ENCODE measurements around the gene ATG4C. TPM values are rescaled to one million over a fixed set of nuclear protein-coding genes. Genes with fewer than 3 reads are reported as not detected.
"Not testable (repeated sequence)": the region's sequence is repeated elsewhere in the genome, so short reads cannot be mapped to it uniquely, and the experiment has no call there.

Gene ATG4C
- total and polyA plus RNA-seq, 4 experiments from 2014 or later, result 11.7 to 15.8 (median 14.3) TPM

- intact Hi-C loops (cut with micrococcal nuclease); H3K27ac Mint-ChIP-seq; H3K36me3 Mint-ChIP-seq; H3K4me3 Mint-ChIP-seq; H3K27me3 ChIP-seq (ENCODE audit: insufficient read depth, low read length); H3K27me3 Mint-ChIP-seq; POLR2A ChIA-PET (ENCODE audit: partially characterized antibody); H3K27ac ChIP-seq (ENCODE audit: low read depth, low read length); H3K4me1 Mint-ChIP-seq; H3K9me3 Mint-ChIP-seq; DNase-seq; H3K36me3 ChIP-seq (ENCODE audit: insufficient read depth, low read length); H3K4me3 ChIP-seq (ENCODE audit: low read length in 2 of 2); H3K9me3 ChIP-seq (ENCODE audit: control insufficient read depth in 1 of 2, low read length in 2 of 2); H3K4me1 ChIP-seq (ENCODE audit: insufficient read depth, low read length): not testable (repeated sequence)
- CTCF ChIA-PET (ENCODE audit: partially characterized antibody), result interaction anchor here (0.8 kb wide), 1 partner anchor 16 kb away, joined by 3 read pairs; no protein-coding TSS in a partner anchor
Observed at GRCh38 chr1:62762027-62762426, 21.9 kb upstream of the ATG4C start.

- intact Hi-C loops (cut with micrococcal nuclease), result no loop called here
- Mint-ChIP-seq H3K27me3 (peaks cover 3 to 4% of the 10 kb centered on the region in 2 donors), H3K9me3 (peaks cover 0 to 4% (median 0%) of the 10 kb centered on the region in 8 donors), H3K27ac (no peak overlapping the region), H3K4me3 (no peak overlapping the region), H3K36me3 (no peaks in the 10 kb centered on the region), H3K4me1 (no peaks in the 10 kb centered on the region)
- H3K4me3 ChIP-seq (ENCODE audit: low read length in 2 of 2), result no peak overlapping the region
- POLR2A ChIA-PET (ENCODE audit: partially characterized antibody), result no interaction called here
- no peaks in the 10 kb centered on the region for H3K36me3 ChIP-seq (ENCODE audit: insufficient read depth, low read length)
- no peaks in the 10 kb centered on the region for H3K4me1 ChIP-seq (ENCODE audit: insufficient read depth, low read length)
- CTCF ChIA-PET (ENCODE audit: partially characterized antibody), result no interaction called here
- H3K27me3 ChIP-seq (ENCODE audit: insufficient read depth, low read length), result no peaks in the 10 kb centered on the region
- H3K9me3 ChIP-seq (ENCODE audit: control insufficient read depth in 1 of 2, low read length in 2 of 2), result no peaks in the 10 kb centered on the region
- no peak for DNase-seq
- H3K27ac ChIP-seq (ENCODE audit: low read depth, low read length), result no peak overlapping the region
Observed at GRCh38 chr1:62765981-62766380, 18.0 kb upstream of the ATG4C start.

- H3K36me3 ChIP-seq (ENCODE audit: insufficient read depth, low read length); H3K4me3 Mint-ChIP-seq; H3K27ac ChIP-seq (ENCODE audit: low read depth, low read length); H3K27me3 Mint-ChIP-seq; H3K4me1 Mint-ChIP-seq; H3K27ac Mint-ChIP-seq; H3K27me3 ChIP-seq (ENCODE audit: insufficient read depth, low read length); intact Hi-C loops (cut with micrococcal nuclease); H3K36me3 Mint-ChIP-seq; H3K4me3 ChIP-seq (ENCODE audit: low read length in 2 of 2); POLR2A ChIA-PET (ENCODE audit: partially characterized antibody); DNase-seq; H3K4me1 ChIP-seq (ENCODE audit: insufficient read depth, low read length); CTCF ChIA-PET (ENCODE audit: partially characterized antibody); H3K9me3 ChIP-seq (ENCODE audit: control insufficient read depth in 1 of 2, low read length in 2 of 2): not testable (repeated sequence)
- H3K9me3 Mint-ChIP-seq, result peaks cover 4 to 17% (median 15%) of the 10 kb centered on the region in 8 donors
Observed at GRCh38 chr1:62768551-62768950, 15.4 kb upstream of the ATG4C start.

GRCh38 chr1:62772607-62773295 lies 11.2 kb upstream of the ATG4C start:
- Mint-ChIP-seq H3K36me3 (no peaks in the 10 kb centered on the region), H3K4me1 (no peaks in the 10 kb centered on the region), H3K27me3 (peaks cover 8 to 9% of the 10 kb centered on the region in 2 donors), H3K9me3 (peaks cover 4 to 28% (median 16%) of the 10 kb centered on the region in 8 donors), H3K4me3 (no peak overlapping the region), H3K27ac (no peak overlapping the region)
- no peaks in the 10 kb centered on the region for H3K4me1 ChIP-seq (ENCODE audit: insufficient read depth, low read length)
- H3K9me3 ChIP-seq (ENCODE audit: control insufficient read depth in 1 of 2, low read length in 2 of 2), result no peaks in the 10 kb centered on the region
- H3K36me3 ChIP-seq (ENCODE audit: insufficient read depth, low read length), result no peaks in the 10 kb centered on the region
- no peak overlapping the region for H3K4me3 ChIP-seq (ENCODE audit: low read length in 2 of 2)
- CTCF ChIA-PET (ENCODE audit: partially characterized antibody), result interaction anchor here (0.5 kb wide), 1 partner anchor 27 kb away, joined by 3 read pairs; no protein-coding TSS in a partner anchor
- no peaks in the 10 kb centered on the region for H3K27me3 ChIP-seq (ENCODE audit: insufficient read depth, low read length)
- POLR2A ChIA-PET (ENCODE audit: partially characterized antibody), result no interaction called here
- intact Hi-C loops (cut with micrococcal nuclease), result no loop called here
- H3K27ac ChIP-seq (ENCODE audit: low read depth, low read length), result no peak overlapping the region
- DNase-seq, result no peak

GRCh38 chr1:62774006-62774405 lies 9.9 kb upstream of the ATG4C start:
- no peaks in the 10 kb centered on the region for H3K4me1 Mint-ChIP-seq
- POLR2A ChIA-PET (ENCODE audit: partially characterized antibody), result no interaction called here
- no peak overlapping the region for H3K4me3 Mint-ChIP-seq
- Histone ChIP-seq H3K36me3 (ENCODE audit: insufficient read depth, low read length) (no peaks in the 10 kb centered on the region), H3K27ac (ENCODE audit: low read depth, low read length) (no peak overlapping the region), H3K4me1 (ENCODE audit: insufficient read depth, low read length) (no peaks in the 10 kb centered on the region), H3K27me3 (ENCODE audit: insufficient read depth, low read length) (no peaks in the 10 kb centered on the region), H3K4me3 (ENCODE audit: low read length in 2 of 2) (no peak overlapping the region), H3K9me3 (ENCODE audit: control insufficient read depth in 1 of 2, low read length in 2 of 2) (no peaks in the 10 kb centered on the region)
- CTCF ChIA-PET (ENCODE audit: partially characterized antibody), result interaction anchor here (1.2 kb wide), 1 partner anchor 8 kb away, joined by 3 read pairs; no protein-coding TSS in a partner anchor
- no peaks in the 10 kb centered on the region for H3K36me3 Mint-ChIP-seq
- peaks cover 4 to 28% (median 16%) of the 10 kb centered on the region in 8 donors for H3K9me3 Mint-ChIP-seq
- DNase-seq, result no peak
- no peak overlapping the region for H3K27ac Mint-ChIP-seq
- H3K27me3 Mint-ChIP-seq, result peaks cover 8 to 12% of the 10 kb centered on the region in 2 donors
- intact Hi-C loops (cut with micrococcal nuclease), result no loop called here

GRCh38 chr1:62774971-62775595 lies 8.8 kb upstream of the ATG4C start:
- Mint-ChIP-seq H3K27ac (no peak overlapping the region), H3K9me3 (peaks cover 4 to 28% (median 16%) of the 10 kb centered on the region in 8 donors), H3K4me1 (no peaks in the 10 kb centered on the region), H3K27me3 (peaks cover 11 to 15% of the 10 kb centered on the region in 2 donors), H3K36me3 (no peaks in the 10 kb centered on the region), H3K4me3 (no peak overlapping the region)
- H3K9me3 ChIP-seq (ENCODE audit: control insufficient read depth in 1 of 2, low read length in 2 of 2), result no peaks in the 10 kb centered on the region
- ChIA-PET CTCF (ENCODE audit: partially characterized antibody) (interaction anchor here (0.7 kb wide), 1 partner anchor 600 kb away, joined by 3 read pairs; no protein-coding TSS in a partner anchor), POLR2A (ENCODE audit: partially characterized antibody) (no interaction called here)
- no peaks in the 10 kb centered on the region for H3K4me1 ChIP-seq (ENCODE audit: insufficient read depth, low read length)
- intact Hi-C loops (cut with micrococcal nuclease), result no loop called here
- H3K27ac ChIP-seq (ENCODE audit: low read depth, low read length), result no peak overlapping the region
- no peaks in the 10 kb centered on the region for H3K27me3 ChIP-seq (ENCODE audit: insufficient read depth, low read length)
- H3K36me3 ChIP-seq (ENCODE audit: insufficient read depth, low read length), result no peaks in the 10 kb centered on the region
- no peak for DNase-seq
- no peak overlapping the region for H3K4me3 ChIP-seq (ENCODE audit: low read length in 2 of 2)

GRCh38 chr1:62778208-62778607 lies 5.7 kb upstream of the ATG4C start:
- Mint-ChIP-seq H3K4me3 (no peak overlapping the region), H3K27ac (peak overlapping the region in 1 of 7 donors; percentile 18), H3K9me3 (peaks cover 0 to 15% (median 5%) of the 10 kb centered on the region in 8 donors), H3K4me1 (no peaks in the 10 kb centered on the region), H3K27me3 (peaks cover 7 to 13% of the 10 kb centered on the region in 2 donors), H3K36me3 (no peaks in the 10 kb centered on the region)
- Histone ChIP-seq H3K27me3 (ENCODE audit: insufficient read depth, low read length) (no peaks in the 10 kb centered on the region), H3K27ac (ENCODE audit: low read depth, low read length) (no peak overlapping the region), H3K4me1 (ENCODE audit: insufficient read depth, low read length) (no peaks in the 10 kb centered on the region), H3K36me3 (ENCODE audit: insufficient read depth, low read length) (no peaks in the 10 kb centered on the region), H3K9me3 (ENCODE audit: control insufficient read depth in 1 of 2, low read length in 2 of 2) (no peaks in the 10 kb centered on the region), H3K4me3 (ENCODE audit: low read length in 2 of 2) (no peak overlapping the region)
- DNase-seq, result no peak
- POLR2A ChIA-PET (ENCODE audit: partially characterized antibody), result no interaction called here
- CTCF ChIA-PET (ENCODE audit: partially characterized antibody), result interaction anchor here (1.5 kb wide), 1 partner anchor 32 kb away, joined by 3 read pairs; no protein-coding TSS in a partner anchor
- intact Hi-C loops (cut with micrococcal nuclease), result no loop called here
